ENCODE results near the gene MAPK6.

The MAPK6 gene

DNA sequence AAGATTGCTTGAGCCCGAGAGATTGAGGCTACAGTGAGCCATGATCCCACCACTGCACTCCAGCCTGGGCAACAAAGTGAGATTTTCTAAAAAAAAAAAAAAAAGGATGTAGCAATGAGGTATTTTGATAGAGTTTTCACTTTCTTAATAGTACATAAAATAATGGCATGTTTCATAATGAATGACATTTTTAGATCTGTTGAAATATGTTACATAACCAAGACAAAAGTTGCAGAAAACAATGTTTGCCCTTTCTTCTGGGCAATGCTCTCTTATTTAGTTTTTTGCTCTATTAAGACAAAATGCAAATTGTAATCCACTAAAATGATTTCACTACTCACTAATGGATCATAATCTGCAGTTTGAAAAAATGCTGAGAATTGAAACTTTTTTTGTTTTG, 4.4 kb upstream of the MAPK6 start:
- Mint-ChIP-seq H3K36me3 (ENCODE audit: insufficient read depth) (peaks cover 15% of the 10 kb centered on the region), H3K27ac (ENCODE audit: low read depth) (no peak overlapping the region), H3K4me1 (peaks cover 8% of the 10 kb centered on the region), H3K9me3 (no peaks in the 10 kb centered on the region), H3K27me3 (no peaks in the 10 kb centered on the region), H3K4me3 (no peak overlapping the region)
- DNase-seq (ENCODE audit: low spot score in 2 of 2) (no peak), ATAC-seq (replicated peaks; ENCODE audit: extremely low read depth, poor library complexity, severe bottlenecking) (no peak)

DNA sequence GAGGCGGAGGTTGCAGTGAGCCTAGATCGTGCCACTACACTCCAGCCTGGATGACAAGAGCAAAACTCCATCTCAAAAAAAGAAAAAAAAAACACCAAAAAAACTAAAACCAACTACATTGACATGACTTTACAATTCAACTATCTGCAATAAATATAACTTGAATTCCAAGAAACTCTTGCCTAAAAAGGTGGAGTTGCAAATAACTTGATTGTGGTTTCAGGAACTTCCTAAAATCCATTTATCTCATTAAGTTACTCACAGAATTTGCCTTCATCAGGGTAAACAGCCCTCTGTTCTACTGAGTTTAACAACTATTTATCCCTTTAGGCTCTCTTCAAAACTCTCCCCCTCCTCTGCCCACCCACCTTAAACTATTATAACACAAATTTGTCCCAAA, 2.7 kb upstream of the MAPK6 start:
- no peak overlapping the region for H3K27ac Mint-ChIP-seq (ENCODE audit: low read depth)

DNA sequence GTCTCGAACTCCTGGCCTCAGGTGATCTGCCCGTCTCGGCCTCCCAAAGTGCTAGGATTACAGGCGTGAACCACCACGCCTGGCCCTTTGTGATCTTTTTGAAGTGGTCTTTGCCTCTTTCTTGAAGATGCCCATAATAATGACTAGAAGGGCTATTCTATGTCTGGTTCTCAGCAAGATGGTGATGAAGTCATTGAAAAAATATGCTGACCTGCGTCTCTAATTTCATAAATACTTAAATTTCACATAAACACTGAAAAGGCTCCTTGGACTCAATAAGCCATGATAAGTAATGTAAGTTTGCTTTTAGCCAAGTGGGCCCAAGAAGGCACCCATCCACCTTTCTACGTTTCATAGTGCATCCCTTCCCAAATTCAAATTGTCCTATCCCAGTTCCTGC, 775 bp upstream of the MAPK6 start:
- no peaks in the 10 kb centered on the region for H3K27me3 Mint-ChIP-seq
- peaks cover 20% of the 10 kb centered on the region for H3K36me3 Mint-ChIP-seq (ENCODE audit: insufficient read depth)
- H3K9me3 Mint-ChIP-seq, result no peaks in the 10 kb centered on the region
- DNase-seq (ENCODE audit: low spot score in 2 of 2) (no peak), ATAC-seq (replicated peaks; ENCODE audit: extremely low read depth, poor library complexity, severe bottlenecking) (no peak)
- peak overlapping the region; percentile 96 for H3K4me3 Mint-ChIP-seq
- H3K27ac Mint-ChIP-seq (ENCODE audit: low read depth), result peak overlapping the region; percentile 93
- peaks cover 37% of the 10 kb centered on the region for H3K4me1 Mint-ChIP-seq

More for the DNA sequence above, 2.7 kb upstream of the MAPK6 start:
- no peak for DNase-seq (ENCODE audit: low spot score in 2 of 2)
- no peak for ATAC-seq (replicated peaks; ENCODE audit: extremely low read depth, poor library complexity, severe bottlenecking)
- Mint-ChIP-seq H3K36me3 (ENCODE audit: insufficient read depth) (peaks cover 20% of the 10 kb centered on the region), H3K9me3 (no peaks in the 10 kb centered on the region), H3K27me3 (no peaks in the 10 kb centered on the region), H3K4me3 (no peak overlapping the region), H3K4me1 (peaks cover 23% of the 10 kb centered on the region)

DNA sequence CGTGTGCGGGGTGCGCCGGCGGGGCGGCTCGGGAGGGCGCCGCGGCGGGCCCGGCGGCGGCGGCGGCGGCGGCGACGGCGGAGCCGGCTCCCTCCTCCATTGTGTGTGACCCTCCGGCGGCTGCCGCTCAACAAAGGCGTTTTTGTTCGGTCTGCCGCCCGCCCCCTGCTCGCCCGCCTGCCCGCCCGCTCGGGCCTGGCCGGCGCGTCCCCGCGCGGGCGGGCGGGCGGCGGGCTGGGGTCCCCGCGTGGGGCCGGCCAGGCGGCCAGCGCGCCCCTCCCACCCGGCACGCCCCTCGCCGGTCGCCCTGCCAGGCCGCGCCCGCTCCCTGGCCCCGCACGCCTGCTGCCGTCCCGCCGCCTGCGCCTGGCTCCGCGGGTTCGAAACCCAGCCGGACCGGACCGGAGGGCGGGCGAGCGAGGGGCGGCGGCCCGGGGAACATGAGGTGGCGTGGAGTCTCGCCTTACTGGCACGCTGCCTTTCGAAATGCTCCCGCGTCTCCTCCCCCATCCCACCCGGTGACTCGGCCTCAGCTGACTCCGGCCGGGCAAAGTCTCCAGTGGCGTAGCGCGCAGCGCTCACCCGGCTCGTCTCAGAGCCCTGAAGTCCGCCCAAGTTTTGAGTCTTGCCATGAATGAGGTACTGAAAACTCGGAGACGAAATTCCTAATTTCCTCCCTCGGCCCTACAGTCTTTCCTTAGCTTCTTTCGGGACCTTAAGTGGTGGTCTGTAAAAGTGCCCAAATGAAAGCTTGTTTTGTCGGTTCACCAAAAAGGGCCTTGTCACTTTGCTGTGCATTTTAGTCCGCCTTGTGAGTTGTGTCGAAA, 588 bp downstream of the MAPK6 start:
- H3K36me3 Mint-ChIP-seq (ENCODE audit: insufficient read depth), result peaks cover 20% of the 10 kb centered on the region
- peaks cover 38% of the 10 kb centered on the region for H3K4me1 Mint-ChIP-seq
- DNase-seq (ENCODE audit: low spot score in 2 of 2) (peak; percentile 37 to 47), ATAC-seq (replicated peaks; ENCODE audit: extremely low read depth, poor library complexity, severe bottlenecking) (peak; percentile 59)
- peak overlapping the region; percentile 93 for H3K27ac Mint-ChIP-seq (ENCODE audit: low read depth)
- H3K9me3 Mint-ChIP-seq, result no peaks in the 10 kb centered on the region
- peak overlapping the region; percentile 96 for H3K4me3 Mint-ChIP-seq
- H3K27me3 Mint-ChIP-seq, result no peaks in the 10 kb centered on the region

DNA sequence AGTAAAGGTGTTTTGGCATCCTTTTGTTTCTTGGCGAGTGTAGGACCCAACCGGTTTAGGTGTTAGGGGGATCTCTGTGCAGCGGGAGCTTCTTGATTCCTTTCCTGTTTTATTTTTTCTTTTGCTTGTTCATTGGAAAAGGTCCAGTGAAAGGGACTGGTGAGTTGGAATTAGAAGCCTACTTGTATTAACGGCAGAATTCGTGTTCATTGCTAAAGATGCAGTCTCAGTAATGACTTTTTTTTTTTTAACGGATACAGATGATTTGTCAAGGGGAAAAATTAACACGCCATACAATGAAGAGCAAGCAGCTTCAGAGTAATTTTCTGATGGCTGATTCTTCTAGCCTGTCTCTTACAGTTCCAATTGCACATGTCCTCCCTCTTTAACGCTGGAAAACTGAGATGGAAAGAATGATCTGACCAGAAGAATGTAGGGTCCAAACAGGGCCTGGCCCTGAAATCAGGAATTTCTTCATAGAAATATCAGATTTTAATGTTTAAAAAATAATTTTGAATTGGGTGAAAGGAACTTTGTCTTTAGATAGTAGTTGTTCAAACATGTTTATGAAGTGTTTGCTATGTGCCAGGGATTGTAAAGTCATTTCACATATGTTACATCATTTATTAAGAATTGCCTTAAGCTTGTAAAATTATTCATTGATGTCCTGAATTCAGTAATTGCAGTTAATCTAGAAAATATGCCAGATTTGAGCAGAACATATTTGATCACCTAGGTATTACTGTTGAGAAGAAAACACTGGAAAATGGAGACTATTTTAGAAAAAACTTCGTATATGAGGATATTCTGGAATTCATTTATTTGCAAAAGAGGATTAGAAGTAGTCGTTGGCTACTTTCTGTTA, 1.4 kb downstream of the MAPK6 start:
- Mint-ChIP-seq H3K36me3 (ENCODE audit: insufficient read depth) (peaks cover 20% of the 10 kb centered on the region), H3K9me3 (no peaks in the 10 kb centered on the region), H3K4me3 (peak overlapping the region; percentile 94), H3K27me3 (no peaks in the 10 kb centered on the region), H3K4me1 (peaks cover 38% of the 10 kb centered on the region), H3K27ac (ENCODE audit: low read depth) (peak overlapping the region; percentile 93)
- ATAC-seq (replicated peaks; ENCODE audit: extremely low read depth, poor library complexity, severe bottlenecking) (no peak), DNase-seq (ENCODE audit: low spot score in 2 of 2) (no peak)

DNA sequence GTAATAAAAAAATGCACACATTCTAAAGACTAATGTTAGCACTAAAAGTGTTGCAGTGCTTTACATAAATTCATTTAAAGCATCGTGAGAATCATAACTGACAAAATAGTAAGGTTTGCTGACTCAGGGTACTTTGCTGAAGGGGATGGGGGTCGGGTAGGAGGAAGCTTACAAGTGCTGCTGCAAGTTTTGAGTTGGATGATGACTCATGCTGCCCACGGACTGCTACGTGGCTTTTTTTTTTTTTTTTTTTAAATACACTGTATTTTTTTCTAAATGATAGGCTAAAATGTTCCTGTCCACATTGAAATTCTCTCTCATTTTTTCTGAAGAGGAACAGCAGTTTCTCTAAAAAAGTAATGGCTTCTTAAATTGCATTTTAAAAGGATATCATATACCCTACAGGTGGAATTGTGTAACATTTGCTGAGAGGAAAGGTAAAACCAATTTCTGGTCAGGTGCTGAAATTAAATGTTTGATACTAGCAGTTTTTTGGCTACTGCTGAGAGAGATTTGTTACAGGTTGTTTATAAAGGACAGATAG, 2.2 kb downstream of the MAPK6 start:
- H3K36me3 Mint-ChIP-seq (ENCODE audit: insufficient read depth), result peaks cover 20% of the 10 kb centered on the region
- H3K4me3 Mint-ChIP-seq, result peak overlapping the region; percentile 94
- H3K27me3 Mint-ChIP-seq, result no peaks in the 10 kb centered on the region
- DNase-seq (ENCODE audit: low spot score in 2 of 2) (peak in 1 of 2 donors; percentile 16), ATAC-seq (replicated peaks; ENCODE audit: extremely low read depth, poor library complexity, severe bottlenecking) (no peak)
- H3K27ac Mint-ChIP-seq (ENCODE audit: low read depth), result peak overlapping the region; percentile 93
- peaks cover 41% of the 10 kb centered on the region for H3K4me1 Mint-ChIP-seq
- no peaks in the 10 kb centered on the region for H3K9me3 Mint-ChIP-seq

DNA sequence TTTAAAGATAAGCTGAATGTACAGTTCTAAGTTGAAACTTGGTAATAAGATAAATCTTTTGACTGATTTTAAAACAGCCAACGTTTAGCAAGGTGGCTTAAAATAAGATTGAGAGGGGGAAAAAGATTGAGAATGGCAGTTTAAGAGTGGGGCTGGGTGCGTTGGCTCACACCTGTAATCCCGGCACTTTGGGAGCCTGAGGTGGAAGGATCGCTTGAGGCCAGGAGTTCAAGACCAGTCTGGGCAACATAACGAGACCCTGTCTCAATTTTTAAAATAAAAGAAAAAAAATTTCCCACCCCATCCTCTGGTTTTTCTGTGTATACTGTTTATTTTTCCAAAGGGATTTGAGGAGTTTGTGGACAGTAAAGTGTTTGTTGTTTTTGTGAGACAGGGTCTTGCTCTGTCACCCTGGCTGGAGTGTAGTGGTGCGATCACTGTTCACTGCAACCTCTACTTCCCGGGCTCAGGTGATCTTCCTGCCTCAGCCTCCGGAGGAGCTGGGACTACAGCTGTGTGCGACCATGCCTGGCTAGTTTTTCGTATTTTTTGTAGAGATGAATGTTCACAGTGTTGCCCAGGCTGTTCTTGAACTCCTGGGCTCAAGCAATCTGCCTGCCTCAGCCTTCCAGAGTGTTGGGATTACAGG, 3.0 kb downstream of the MAPK6 start:
- Mint-ChIP-seq H3K27ac (ENCODE audit: low read depth) (peak overlapping the region; percentile 93), H3K4me1 (peaks cover 46% of the 10 kb centered on the region), H3K9me3 (no peaks in the 10 kb centered on the region), H3K4me3 (no peak overlapping the region), H3K27me3 (no peaks in the 10 kb centered on the region), H3K36me3 (ENCODE audit: insufficient read depth) (peaks cover 20% of the 10 kb centered on the region)
- no peak for DNase-seq (ENCODE audit: low spot score in 2 of 2)
- ATAC-seq (replicated peaks; ENCODE audit: extremely low read depth, poor library complexity, severe bottlenecking), result no peak

DNA sequence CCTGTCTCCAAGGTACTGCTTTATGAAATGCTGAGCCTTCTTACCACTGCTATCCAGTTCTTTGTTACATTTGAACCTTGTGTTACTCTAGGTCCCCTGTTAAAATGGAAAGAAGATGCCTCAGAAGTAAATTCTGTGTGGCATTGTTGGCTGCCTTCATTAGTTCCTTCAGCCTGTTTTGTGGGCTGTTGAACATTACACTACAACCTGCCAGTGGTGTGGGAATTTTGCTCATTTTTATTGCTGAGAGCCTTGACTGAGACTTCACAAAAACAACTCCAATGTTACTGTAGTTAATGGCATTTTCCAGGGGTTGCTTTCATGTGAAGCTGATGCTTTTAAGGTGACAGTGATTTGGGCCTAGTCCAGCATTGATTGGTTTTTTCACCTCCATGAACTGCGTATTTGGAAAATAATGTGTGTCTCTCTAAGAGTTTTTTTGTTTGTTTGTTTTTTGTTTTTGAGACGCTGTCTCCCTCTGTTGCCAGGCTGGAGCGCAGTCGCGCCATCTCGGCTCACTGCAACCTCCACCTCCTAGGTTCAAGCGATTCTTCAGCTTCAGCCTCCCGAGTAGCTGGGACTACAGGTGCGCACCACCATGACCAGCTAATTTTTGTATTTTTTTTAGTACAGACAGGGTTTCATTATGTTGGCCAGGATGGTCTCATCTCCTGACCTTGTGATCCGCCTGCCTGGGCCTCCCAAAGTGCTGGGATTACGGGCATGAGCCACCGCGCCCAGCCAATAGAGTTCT, 4.3 kb downstream of the MAPK6 start:
- H3K36me3 Mint-ChIP-seq (ENCODE audit: insufficient read depth), result peaks cover 16% of the 10 kb centered on the region
- no peaks in the 10 kb centered on the region for H3K27me3 Mint-ChIP-seq
- no peak for ATAC-seq (replicated peaks; ENCODE audit: extremely low read depth, poor library complexity, severe bottlenecking)
- peaks cover 46% of the 10 kb centered on the region for H3K4me1 Mint-ChIP-seq
- peak overlapping the region; percentile 43 for H3K4me3 Mint-ChIP-seq
- H3K27ac Mint-ChIP-seq (ENCODE audit: low read depth), result peak overlapping the region; percentile 46
- H3K9me3 Mint-ChIP-seq, result no peaks in the 10 kb centered on the region
- DNase-seq (ENCODE audit: low spot score in 2 of 2), result no peak

DNA sequence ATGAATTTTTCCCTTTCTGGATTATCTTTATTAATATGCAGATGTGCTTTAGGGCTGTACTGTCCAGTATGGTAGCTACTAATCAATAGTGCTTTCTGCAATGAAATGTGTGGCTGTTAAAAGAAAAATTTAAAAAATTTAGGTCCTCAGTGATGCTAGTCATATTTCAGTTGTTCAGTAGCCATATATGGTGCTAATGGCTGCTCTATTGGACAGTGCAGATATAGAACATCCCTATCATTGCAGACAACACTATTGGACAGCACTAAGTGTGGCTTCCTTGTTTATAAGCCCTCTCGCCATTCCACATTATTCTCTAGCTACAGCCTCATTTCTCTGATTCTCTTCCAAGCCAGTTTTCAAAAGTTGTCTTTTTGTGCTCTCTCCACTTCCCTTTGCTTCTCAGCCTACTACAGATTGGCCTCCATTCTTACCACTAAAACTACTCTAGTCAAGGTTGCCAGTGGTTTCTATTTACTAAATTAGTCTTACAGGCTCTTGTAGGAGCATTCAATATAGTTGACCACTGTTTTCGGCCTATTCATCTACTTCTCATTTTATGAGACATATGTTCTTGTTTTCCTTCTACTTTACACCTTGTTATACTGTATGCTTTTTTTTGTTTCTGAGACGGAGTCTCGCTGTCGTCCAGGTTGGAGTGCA, 9.5 kb downstream of the MAPK6 start:
- Mint-ChIP-seq H3K27ac (ENCODE audit: low read depth) (no peak overlapping the region), H3K27me3 (no peaks in the 10 kb centered on the region), H3K36me3 (ENCODE audit: insufficient read depth) (peaks cover 8% of the 10 kb centered on the region), H3K9me3 (no peaks in the 10 kb centered on the region), H3K4me3 (no peak overlapping the region), H3K4me1 (peaks cover 26% of the 10 kb centered on the region)
- DNase-seq (ENCODE audit: low spot score in 2 of 2) (no peak), ATAC-seq (replicated peaks; ENCODE audit: extremely low read depth, poor library complexity, severe bottlenecking) (no peak)

DNA sequence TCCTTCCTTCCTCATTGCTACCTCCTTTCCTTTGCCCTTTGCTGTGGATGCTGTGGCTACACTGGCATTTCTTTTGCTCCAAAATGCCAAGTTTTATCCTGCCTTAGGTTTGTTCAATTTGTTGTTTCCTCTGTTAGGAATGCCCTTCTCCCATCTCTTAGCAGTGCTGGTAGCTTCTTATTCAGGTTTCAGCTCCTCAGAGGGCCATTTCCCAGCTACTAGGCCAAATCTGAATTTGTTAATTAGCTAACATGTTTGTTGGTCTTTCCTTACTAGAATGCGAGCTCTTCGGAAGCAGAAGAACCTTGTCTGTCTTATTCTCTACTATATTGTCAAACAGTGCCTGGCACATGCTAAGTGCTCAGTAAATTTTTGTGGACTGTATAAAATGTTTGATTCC, 11.0 kb downstream of the MAPK6 start:
- Mint-ChIP-seq H3K27ac (ENCODE audit: low read depth) (no peak overlapping the region), H3K27me3 (no peaks in the 10 kb centered on the region), H3K9me3 (no peaks in the 10 kb centered on the region), H3K4me1 (peaks cover 34% of the 10 kb centered on the region), H3K4me3 (no peak overlapping the region), H3K36me3 (ENCODE audit: insufficient read depth) (peaks cover 9% of the 10 kb centered on the region)
- no peak for DNase-seq (ENCODE audit: low spot score in 2 of 2)
- ATAC-seq (replicated peaks; ENCODE audit: extremely low read depth, poor library complexity, severe bottlenecking), result no peak

DNA sequence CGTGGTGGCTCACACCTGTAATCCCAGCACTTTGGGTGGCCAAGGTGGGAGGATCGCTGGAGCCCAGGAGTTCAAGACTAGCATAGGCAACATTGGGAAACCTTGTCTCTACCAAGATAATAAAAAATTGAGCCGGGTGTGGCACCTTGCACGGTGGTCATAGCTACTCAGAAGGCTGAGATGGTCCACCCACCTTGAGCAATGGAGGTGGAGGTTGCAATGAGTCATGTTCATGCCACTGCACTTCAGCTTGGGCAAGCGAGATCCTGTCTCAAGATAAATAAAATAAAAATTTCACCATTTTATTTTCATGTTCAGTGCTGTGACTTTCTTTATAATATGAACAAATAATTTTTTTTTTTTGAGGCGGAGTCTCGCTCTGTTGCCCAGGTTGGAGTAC, 12.5 kb downstream of the MAPK6 start:
- ATAC-seq (replicated peaks; ENCODE audit: extremely low read depth, poor library complexity, severe bottlenecking) (no peak), DNase-seq (ENCODE audit: low spot score in 2 of 2) (no peak)
- peaks cover 11% of the 10 kb centered on the region for H3K36me3 Mint-ChIP-seq (ENCODE audit: insufficient read depth)
- no peak overlapping the region for H3K4me3 Mint-ChIP-seq
- peaks cover 29% of the 10 kb centered on the region for H3K4me1 Mint-ChIP-seq
- no peaks in the 10 kb centered on the region for H3K9me3 Mint-ChIP-seq
- H3K27ac Mint-ChIP-seq (ENCODE audit: low read depth), result no peak overlapping the region
- H3K27me3 Mint-ChIP-seq, result no peaks in the 10 kb centered on the region
